ENCODE measurements around the gene NR0B2.

NR0B2 gene

GRCh38 chr1:26938004-26938658 lies 24.4 kb upstream of the NR0B2 start:
- Histone ChIP-seq H4K91ac (ENCODE audit: low read depth, low read length) (no peak overlapping the region), H3K79me2 (ENCODE audit: control insufficient read depth, insufficient read depth, low read length, poor library complexity) (no peaks in the 10 kb centered on the region), H2BK120ac (ENCODE audit: insufficient read depth, low read length, poor library complexity) (no peak overlapping the region), H2AK5ac (ENCODE audit: low read length) (no peak overlapping the region), H3K36me3 (ENCODE audit: control insufficient read depth in 1 of 2, insufficient read depth in 2 of 2, low read length in 2 of 2) (peaks cover 28 to 40% of the 10 kb centered on the region in 2 experiments), H3K27me3 (ENCODE audit: insufficient read depth, low read length) (no peaks in the 10 kb centered on the region), H2BK12ac (ENCODE audit: low read length) (no peak overlapping the region), H4K12ac (ENCODE audit: low read depth, low read length) (no peak overlapping the region), H3K14ac (ENCODE audit: low read length) (no peak overlapping the region), H3K18ac (ENCODE audit: low read length) (no peak overlapping the region), H3K27ac (ENCODE audit: low read depth, low read length) (no peak overlapping the region), H3K23ac (ENCODE audit: low read length) (no peak overlapping the region), H3K4me2 (ENCODE audit: low read length) (no peak overlapping the region), H2AFZ (ENCODE audit: insufficient read depth, low read length, poor library complexity) (no peak overlapping the region), H3K4me1 (ENCODE audit: control insufficient read depth in 1 of 2, insufficient read depth in 2 of 2, low read length in 2 of 2) (no peaks in the 10 kb centered on the region), H3K4me3 (ENCODE audit: low read depth, low read length) (no peak overlapping the region), H3K4ac (ENCODE audit: low read depth, low read length) (no peak overlapping the region), H3K9me3 (ENCODE audit: insufficient read depth, low read depth, low read length) (no peaks in the 10 kb centered on the region), H3K79me1 (ENCODE audit: low read length) (no peaks in the 10 kb centered on the region), H2BK5ac (ENCODE audit: low read depth, low read length, poor library complexity) (no peak overlapping the region), H3K9ac (ENCODE audit: low read length) (no peak overlapping the region), H4K8ac (ENCODE audit: low read depth, low read length) (no peak overlapping the region)
- no CpG with 5 or more reads among the region's 4 CpGs for WGBS (ENCODE audit: extremely low coverage, insufficient coverage, insufficient read length)
- no peak for DNase-seq

GRCh38 chr1:26936823-26937222 lies 23.0 kb upstream of the NR0B2 start:
- Histone ChIP-seq H2BK120ac (ENCODE audit: insufficient read depth, low read length, poor library complexity) (no peak overlapping the region), H3K4me3 (ENCODE audit: low read depth, low read length) (no peak overlapping the region), H2BK5ac (ENCODE audit: low read depth, low read length, poor library complexity) (no peak overlapping the region), H2BK12ac (ENCODE audit: low read length) (no peak overlapping the region), H4K91ac (ENCODE audit: low read depth, low read length) (no peak overlapping the region), H3K14ac (ENCODE audit: low read length) (no peak overlapping the region), H3K23ac (ENCODE audit: low read length) (no peak overlapping the region), H3K27ac (ENCODE audit: low read depth, low read length) (no peak overlapping the region), H2AFZ (ENCODE audit: insufficient read depth, low read length, poor library complexity) (no peak overlapping the region), H3K27me3 (ENCODE audit: insufficient read depth, low read length) (no peaks in the 10 kb centered on the region), H3K79me2 (ENCODE audit: control insufficient read depth, insufficient read depth, low read length, poor library complexity) (no peaks in the 10 kb centered on the region), H3K9me3 (ENCODE audit: insufficient read depth, low read depth, low read length) (no peaks in the 10 kb centered on the region), H3K36me3 (ENCODE audit: control insufficient read depth in 1 of 2, insufficient read depth in 2 of 2, low read length in 2 of 2) (peaks cover 20 to 29% of the 10 kb centered on the region in 2 experiments), H3K4ac (ENCODE audit: low read depth, low read length) (no peak overlapping the region), H4K8ac (ENCODE audit: low read depth, low read length) (no peak overlapping the region), H3K18ac (ENCODE audit: low read length) (no peak overlapping the region), H4K12ac (ENCODE audit: low read depth, low read length) (no peak overlapping the region), H3K4me2 (ENCODE audit: low read length) (no peak overlapping the region), H3K4me1 (ENCODE audit: control insufficient read depth in 1 of 2, insufficient read depth in 2 of 2, low read length in 2 of 2) (no peaks in the 10 kb centered on the region), H2AK5ac (ENCODE audit: low read length) (no peak overlapping the region), H3K79me1 (ENCODE audit: low read length) (no peaks in the 10 kb centered on the region), H3K9ac (ENCODE audit: low read length) (no peak overlapping the region)
- no peak for DNase-seq
- no CpG with 5 or more reads among the region's 6 CpGs for WGBS (ENCODE audit: extremely low coverage, insufficient coverage, insufficient read length)

- H4K91ac ChIP-seq (ENCODE audit: low read depth, low read length) = no peak overlapping the region
- no peak overlapping the region for H2AK5ac ChIP-seq (ENCODE audit: low read length)
- no peak overlapping the region for H2BK12ac ChIP-seq (ENCODE audit: low read length)
- no peak overlapping the region for H3K9ac ChIP-seq (ENCODE audit: low read length)
- no peak overlapping the region for H4K12ac ChIP-seq (ENCODE audit: low read depth, low read length)
- peaks cover 20 to 29% of the 10 kb centered on the region in 2 experiments for H3K36me3 ChIP-seq (ENCODE audit: control insufficient read depth in 1 of 2, insufficient read depth in 2 of 2, low read length in 2 of 2)
- no peak overlapping the region for H3K23ac ChIP-seq (ENCODE audit: low read length)
- H4K8ac ChIP-seq (ENCODE audit: low read depth, low read length) = no peak overlapping the region
- H3K18ac ChIP-seq (ENCODE audit: low read length) = no peak overlapping the region
- no peak overlapping the region for H2BK120ac ChIP-seq (ENCODE audit: insufficient read depth, low read length, poor library complexity)
- no peak overlapping the region for H3K4me3 ChIP-seq (ENCODE audit: low read depth, low read length)
- no peak overlapping the region for H3K14ac ChIP-seq (ENCODE audit: low read length)
- no peaks in the 10 kb centered on the region for H3K79me1 ChIP-seq (ENCODE audit: low read length)
- H3K4ac ChIP-seq (ENCODE audit: low read depth, low read length) = no peak overlapping the region
- no peak overlapping the region for H3K4me2 ChIP-seq (ENCODE audit: low read length)
- no peaks in the 10 kb centered on the region for H3K4me1 ChIP-seq (ENCODE audit: control insufficient read depth in 1 of 2, insufficient read depth in 2 of 2, low read length in 2 of 2)
- no CpG with 5 or more reads among the region's 3 CpGs for WGBS (ENCODE audit: extremely low coverage, insufficient coverage, insufficient read length)
- no peaks in the 10 kb centered on the region for H3K27me3 ChIP-seq (ENCODE audit: insufficient read depth, low read length)
- H2AFZ ChIP-seq (ENCODE audit: insufficient read depth, low read length, poor library complexity) = no peak overlapping the region
- no peak overlapping the region for H3K27ac ChIP-seq (ENCODE audit: low read depth, low read length)
- no peaks in the 10 kb centered on the region for H3K9me3 ChIP-seq (ENCODE audit: insufficient read depth, low read depth, low read length)
- no peaks in the 10 kb centered on the region for H3K79me2 ChIP-seq (ENCODE audit: control insufficient read depth, insufficient read depth, low read length, poor library complexity)
- H2BK5ac ChIP-seq (ENCODE audit: low read depth, low read length, poor library complexity) = no peak overlapping the region
- DNase-seq = no peak
These were observed 18.8 kb upstream of the NR0B2 start for GRCh38 chr1:26932531-26932930.

- peaks cover 12 to 32% of the 10 kb centered on the region in 2 experiments for H3K36me3 ChIP-seq (ENCODE audit: control insufficient read depth in 1 of 2, insufficient read depth in 2 of 2, low read length in 2 of 2)
- no peak overlapping the region for H3K14ac ChIP-seq (ENCODE audit: low read length)
- no peak overlapping the region for H3K18ac ChIP-seq (ENCODE audit: low read length)
- H3K9ac ChIP-seq (ENCODE audit: low read length) = no peak overlapping the region
- WGBS (ENCODE audit: extremely low coverage, insufficient coverage, insufficient read length) = no CpG with 5 or more reads among the region's 3 CpGs
- H2BK120ac ChIP-seq (ENCODE audit: insufficient read depth, low read length, poor library complexity) = no peak overlapping the region
- H3K23ac ChIP-seq (ENCODE audit: low read length) = no peak overlapping the region
- no peak overlapping the region for H3K4me3 ChIP-seq (ENCODE audit: low read depth, low read length)
- H3K4ac ChIP-seq (ENCODE audit: low read depth, low read length) = peak overlapping the region; percentile 52
- no peak overlapping the region for H3K27ac ChIP-seq (ENCODE audit: low read depth, low read length)
- H2AK5ac ChIP-seq (ENCODE audit: low read length) = no peak overlapping the region
- no peak overlapping the region for H4K91ac ChIP-seq (ENCODE audit: low read depth, low read length)
- H2BK5ac ChIP-seq (ENCODE audit: low read depth, low read length, poor library complexity) = no peak overlapping the region
- H2AFZ ChIP-seq (ENCODE audit: insufficient read depth, low read length, poor library complexity) = no peak overlapping the region
- H4K8ac ChIP-seq (ENCODE audit: low read depth, low read length) = no peak overlapping the region
- H3K79me1 ChIP-seq (ENCODE audit: low read length) = peaks cover 5% of the 10 kb centered on the region
- peaks cover 10% of the 10 kb centered on the region for H3K79me2 ChIP-seq (ENCODE audit: control insufficient read depth, insufficient read depth, low read length, poor library complexity)
- H3K4me1 ChIP-seq (ENCODE audit: control insufficient read depth in 1 of 2, insufficient read depth in 2 of 2, low read length in 2 of 2) = peaks cover 5 to 10% of the 10 kb centered on the region in 2 experiments
- H3K4me2 ChIP-seq (ENCODE audit: low read length) = no peak overlapping the region
- H4K12ac ChIP-seq (ENCODE audit: low read depth, low read length) = no peak overlapping the region
- no peaks in the 10 kb centered on the region for H3K9me3 ChIP-seq (ENCODE audit: insufficient read depth, low read depth, low read length)
- H2BK12ac ChIP-seq (ENCODE audit: low read length) = no peak overlapping the region
- no peak for DNase-seq
- no peaks in the 10 kb centered on the region for H3K27me3 ChIP-seq (ENCODE audit: insufficient read depth, low read length)
These were observed 9.9 kb upstream of the NR0B2 start for GRCh38 chr1:26923711-26924110.
